IPS-18c (cell line): ENCODE data around the gene CERS3.

Experiments
- H3K4me3 ChIP-seq: 2 replicates; pipeline ENCODE4 v1.7.0; 2013; ENCODE audit warnings: low read depth, mild to moderate bottlenecking, low read length, moderate library complexity; ENCODE audit not compliant: insufficient read depth
- H3K9me3 ChIP-seq: one replicate; pipeline ENCODE4 v1.6.1; 2013; ENCODE audit warnings: mild to moderate bottlenecking, low read length, moderate library complexity; ENCODE audit not compliant: control insufficient read depth, insufficient read depth

Gene CERS3

GRCh38 chr15:100438570-100438969, 90.2 kb downstream of the CERS3 start:
- no peaks in the 10 kb centered on the region for H3K9me3 ChIP-seq

DNA sequence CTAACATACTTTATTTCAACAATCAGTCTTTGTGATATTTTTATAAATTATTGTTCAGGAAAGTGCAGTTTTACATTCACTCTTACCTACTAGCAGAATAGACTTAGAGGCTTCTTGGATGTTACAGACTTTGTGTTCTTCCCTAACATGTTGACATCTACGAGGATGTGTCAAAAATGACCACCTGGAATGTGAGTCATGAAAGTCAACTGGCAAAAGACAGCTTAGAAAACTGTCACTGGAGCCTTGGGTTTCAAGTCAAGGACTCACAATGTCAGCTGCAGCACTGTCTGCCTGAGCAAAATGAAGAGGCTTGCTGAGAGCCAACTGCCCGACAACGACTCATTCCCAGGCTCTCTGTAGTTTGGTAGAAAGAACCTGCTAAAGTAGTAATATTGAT, 91.5 kb downstream of the CERS3 start:
- H3K9me3 ChIP-seq, result no peaks in the 10 kb centered on the region
- H3K4me3 ChIP-seq, result no peak overlapping the region

More at GRCh38 chr15:100438570-100438969, 90.2 kb downstream of the CERS3 start:
- H3K4me3 ChIP-seq, result no peak overlapping the region

- Histone ChIP-seq H3K9me3 (no peaks in the 10 kb centered on the region), H3K4me3 (no peak overlapping the region)
Observed at GRCh38 chr15:100434561-100434960, 94.2 kb downstream of the CERS3 start.

DNA sequence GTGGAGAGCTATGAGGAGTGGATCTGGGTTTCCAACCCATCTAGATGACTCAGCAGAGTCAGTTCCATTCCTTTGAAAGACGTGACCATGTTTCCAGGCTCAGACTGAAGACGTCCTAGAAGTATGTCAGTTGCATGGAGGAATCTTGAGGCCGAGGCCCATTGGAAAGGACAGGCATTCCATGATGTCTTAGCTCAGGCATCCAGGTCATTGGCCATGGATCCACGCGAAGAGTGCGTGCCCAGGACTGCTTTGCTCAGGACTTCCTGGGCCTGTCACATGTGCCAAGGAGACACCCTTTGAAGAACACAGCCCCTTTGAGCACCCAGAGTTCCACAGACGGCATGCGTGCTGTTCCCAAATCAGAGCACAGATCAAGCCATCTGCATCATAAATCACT, 94.7 kb downstream of the CERS3 start:
- Histone ChIP-seq H3K9me3 (no peaks in the 10 kb centered on the region), H3K4me3 (no peak overlapping the region)

GRCh38 chr15:100433304-100433703, 95.4 kb downstream of the CERS3 start:
- no peaks in the 10 kb centered on the region for H3K9me3 ChIP-seq
- H3K4me3 ChIP-seq, result no peak overlapping the region

GRCh38 chr15:100430411-100430810, 98.3 kb downstream of the CERS3 start:
- Histone ChIP-seq H3K9me3 (no peaks in the 10 kb centered on the region), H3K4me3 (no peak overlapping the region)

DNA sequence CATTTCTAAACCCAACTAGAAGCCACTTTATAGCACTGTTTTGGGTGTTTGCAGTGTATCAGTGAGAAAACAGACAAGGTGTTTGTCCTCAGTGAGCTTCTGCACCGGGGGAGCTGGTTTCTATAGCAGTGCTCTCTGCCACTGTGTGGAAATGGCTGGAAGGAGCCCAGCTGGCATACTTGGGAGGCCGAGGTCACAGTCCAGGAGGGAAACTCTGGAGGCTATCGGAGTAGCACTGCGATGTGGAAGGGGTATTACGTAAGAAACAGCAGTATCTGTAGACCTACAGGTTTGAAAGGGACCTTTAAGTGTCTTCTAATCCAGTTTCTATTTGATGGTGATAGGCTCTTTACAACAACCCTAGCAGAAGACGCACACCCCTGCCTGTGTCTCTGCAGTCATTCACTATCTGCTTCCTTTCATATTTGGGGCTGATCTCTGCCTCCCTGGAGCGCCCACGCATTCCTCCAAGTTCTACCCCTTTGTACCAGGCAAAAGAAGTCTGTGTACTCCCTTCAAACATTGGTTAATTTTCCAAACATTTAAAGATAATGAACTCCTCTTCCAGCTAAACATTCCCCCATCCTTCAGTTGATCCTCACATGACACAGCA, 99.5 kb downstream of the CERS3 start:
- peaks cover 7% of the 10 kb centered on the region for H3K9me3 ChIP-seq
- no peak overlapping the region for H3K4me3 ChIP-seq

DNA sequence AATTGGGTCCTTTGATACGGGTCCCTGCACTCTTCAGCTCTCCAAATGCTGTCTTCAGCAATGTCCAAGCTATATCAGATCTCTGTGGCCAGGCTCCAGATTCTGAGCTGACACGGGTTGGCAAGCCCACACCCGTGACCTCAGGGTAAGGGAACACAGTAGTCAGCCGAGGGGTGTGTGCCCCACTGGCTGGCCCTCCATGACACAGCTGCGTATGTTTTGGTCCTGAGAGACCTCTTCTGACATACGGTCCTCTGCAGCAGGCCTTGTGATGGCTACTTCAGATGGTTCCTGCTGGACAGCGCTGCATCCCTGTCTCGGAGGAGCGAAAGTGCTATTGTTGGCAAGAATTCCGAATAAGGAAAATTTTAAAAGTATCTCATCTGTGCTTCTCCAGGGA, 101.8 kb downstream of the CERS3 start:
- H3K9me3 ChIP-seq, result peaks cover 7% of the 10 kb centered on the region
- H3K4me3 ChIP-seq, result no peak overlapping the region

- H3K9me3 ChIP-seq, result peaks cover 8% of the 10 kb centered on the region
- no peak overlapping the region for H3K4me3 ChIP-seq
Observed at GRCh38 chr15:100405179-100405578, 123.6 kb downstream of the CERS3 start.

DNA sequence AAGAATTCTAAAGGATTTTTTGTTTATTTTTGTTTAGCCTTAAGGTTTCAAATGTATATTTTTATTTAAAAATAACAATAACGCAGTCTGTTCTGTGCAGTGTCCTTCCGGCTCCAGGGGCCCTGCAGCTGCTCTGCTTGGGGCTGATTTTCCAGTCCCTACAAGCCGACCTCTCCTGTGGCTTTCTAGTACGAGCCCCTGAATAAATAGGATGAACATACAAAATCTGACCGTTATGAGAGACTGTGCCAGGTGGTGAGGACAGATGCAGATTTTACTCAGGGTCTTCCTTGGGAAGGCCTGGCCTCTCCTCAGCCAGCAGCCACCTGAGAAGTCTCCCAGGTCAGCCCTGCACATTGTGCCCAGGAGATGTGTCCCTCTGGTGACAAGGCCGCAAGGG, 127.8 kb downstream of the CERS3 start:
- Histone ChIP-seq H3K9me3 (peaks cover 3% of the 10 kb centered on the region), H3K4me3 (no peak overlapping the region)

DNA sequence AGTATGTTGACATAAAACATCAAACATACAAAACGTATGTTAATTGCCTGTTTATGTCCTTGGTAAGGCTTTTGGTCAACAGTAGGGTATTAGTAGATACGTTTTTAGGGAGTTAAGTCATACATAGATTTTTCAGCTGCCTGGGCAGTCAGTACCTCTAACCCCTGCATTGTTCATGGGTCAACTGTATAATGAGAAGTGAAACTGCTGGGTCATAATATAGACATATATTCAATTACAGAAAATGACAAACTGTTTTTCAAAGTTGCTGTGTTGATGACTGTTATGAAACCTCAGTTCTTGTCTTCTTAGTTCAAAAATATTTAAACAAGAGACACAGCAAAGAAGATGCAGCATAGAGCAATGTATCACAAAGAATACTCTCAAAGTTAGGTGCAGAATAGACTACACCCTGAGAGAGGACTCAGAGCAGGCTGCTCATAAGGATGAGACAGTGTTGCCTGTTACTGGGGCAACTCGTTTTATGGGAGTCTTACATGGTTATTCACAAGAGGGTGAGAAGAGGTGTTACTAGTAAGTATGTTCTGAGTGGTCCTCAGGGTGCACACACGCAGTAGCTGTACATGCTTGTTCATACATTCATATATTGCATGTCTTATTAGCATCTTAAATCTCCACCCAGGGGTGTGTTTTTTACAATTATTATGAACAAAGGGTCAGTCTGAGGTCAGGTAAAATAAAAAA, 133.9 kb downstream of the CERS3 start:
- Histone ChIP-seq H3K9me3 (no peaks in the 10 kb centered on the region), H3K4me3 (no peak overlapping the region)

GRCh38 chr15:100393008-100393407, 135.7 kb downstream of the CERS3 start:
- Histone ChIP-seq H3K4me3 (no peak overlapping the region), H3K9me3 (peaks cover 2% of the 10 kb centered on the region)

DNA sequence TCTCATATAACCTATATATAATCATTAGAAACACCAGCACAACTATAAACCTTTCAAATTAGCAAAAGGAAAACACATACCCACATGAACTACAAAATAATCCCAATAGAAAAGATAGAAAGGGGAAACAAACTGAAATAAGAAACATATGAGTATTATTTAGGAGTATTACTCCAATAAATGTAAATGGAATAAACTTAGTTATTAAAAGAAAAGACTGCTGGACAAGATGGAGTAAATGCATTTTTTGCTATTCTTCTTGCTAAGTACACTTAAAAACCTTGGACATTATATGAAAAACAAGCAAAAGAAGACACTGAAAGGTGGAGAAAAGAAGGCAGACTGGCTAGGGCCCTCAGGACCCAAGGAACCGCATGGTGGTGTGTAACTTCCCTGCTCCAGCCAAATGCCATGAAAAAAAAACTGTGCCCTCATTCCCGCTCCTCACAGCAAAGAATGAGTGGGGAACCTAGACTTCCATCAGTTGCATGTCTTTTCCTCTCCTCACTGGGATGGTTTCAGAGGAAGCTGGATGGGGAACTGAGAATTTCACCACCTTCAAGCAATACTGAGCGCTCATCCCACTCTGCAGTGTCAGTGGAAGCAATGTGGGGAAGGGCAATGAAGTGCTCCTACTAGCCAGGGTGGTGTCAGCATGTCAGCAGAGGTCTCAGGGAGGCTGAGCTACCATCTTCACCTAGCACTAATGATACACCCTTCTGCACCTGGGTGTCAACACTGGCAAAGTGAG, 143.3 kb downstream of the CERS3 start:
- Histone ChIP-seq H3K4me3 (no peak overlapping the region), H3K9me3 (peaks cover 9% of the 10 kb centered on the region)

GRCh38 chr15:100384108-100384410, 144.7 kb downstream of the CERS3 start:
- Histone ChIP-seq H3K4me3 (no peak overlapping the region), H3K9me3 (peaks cover 9% of the 10 kb centered on the region)

DNA sequence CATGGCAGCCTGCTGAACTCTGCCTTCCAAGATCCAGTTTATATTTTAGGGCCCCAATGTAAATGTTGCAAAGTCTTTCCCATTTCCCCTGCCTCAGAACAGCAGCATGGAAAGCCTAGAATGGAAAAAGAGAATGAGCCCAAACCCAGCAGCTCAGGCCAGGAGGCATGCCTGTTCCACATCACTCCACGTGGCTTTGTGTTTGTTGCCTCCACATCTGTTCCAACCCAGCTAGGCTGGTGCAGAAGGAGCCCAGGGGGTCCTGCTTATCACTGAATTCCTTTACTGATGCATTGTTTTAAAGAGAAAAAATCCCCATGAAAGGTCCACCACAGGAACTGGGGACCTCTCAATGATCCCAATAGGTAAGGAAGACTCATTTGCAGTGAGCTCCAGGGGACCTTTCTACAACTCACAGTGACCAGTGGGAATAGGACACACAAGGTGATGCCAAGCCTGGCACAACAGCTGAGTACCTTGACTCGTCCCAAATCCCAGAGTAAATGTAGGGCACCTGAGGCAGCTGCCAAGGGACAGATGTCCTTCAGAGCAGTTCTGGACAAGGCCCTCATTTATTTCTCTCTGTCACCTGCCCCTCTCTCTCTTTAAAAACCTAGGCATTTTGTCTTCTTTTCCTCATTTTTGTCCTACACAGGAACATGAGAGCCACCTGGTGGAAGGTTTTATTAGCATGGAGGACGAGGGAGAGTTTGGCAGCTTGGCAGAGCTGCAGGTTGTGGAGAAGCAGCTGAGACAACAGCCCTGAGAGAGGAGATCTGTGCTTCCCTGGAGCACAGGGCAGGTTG, 145.2 kb downstream of the CERS3 start:
- H3K9me3 ChIP-seq, result peaks cover 9% of the 10 kb centered on the region
- no peak overlapping the region for H3K4me3 ChIP-seq

GRCh38 chr15:100373942-100374341, 154.8 kb downstream of the CERS3 start:
- Histone ChIP-seq H3K4me3 (peak overlapping the region; percentile 28), H3K9me3 (no peaks in the 10 kb centered on the region)

GRCh38 chr15:100373120-100373896, 155.4 kb downstream of the CERS3 start:
- H3K9me3 ChIP-seq, result no peaks in the 10 kb centered on the region
- peak overlapping the region; percentile 67 for H3K4me3 ChIP-seq
